Ascending aorta (tissue), 2 donors: Measurements from ENCODE around the gene INPPL1. TPM values are rescaled to one million over a fixed set of nuclear protein-coding genes. Genes with fewer than 3 reads are reported as not detected.
"Not testable (repeated sequence)": the region's sequence is repeated elsewhere in the genome, so short reads cannot be mapped to it uniquely, and the experiment has no call there.

Source experiments
- DNase-seq, 2 donors: peaks; one replicate each; pipeline ENCODE4 v3.0.0-alpha.2; 2019; ENCODE audit warnings: low spot score in 2 of 2
- H3K27ac ChIP-seq, 2 donors: fragments of 200-600 bp; sonication (generic); one replicate each; pipeline ENCODE4 v1.5.1; 2016 to 2017; ENCODE audit warnings: mild to moderate bottlenecking in 1 of 2
- H3K27me3 ChIP-seq: fragments of 200-600 bp; sonication (generic); one replicate; pipeline ENCODE4 v1.5.1; 2017
- H3K36me3 ChIP-seq, 2 donors: fragments of 200-600 bp; sonication (generic); one replicate each; pipeline ENCODE4 v1.5.1; 2016
- H3K4me1 ChIP-seq, 2 donors: fragments of 200-600 bp; sonication (generic); one replicate each; pipeline ENCODE4 v1.5.1; 2016 to 2017; ENCODE audit warnings: mild to moderate bottlenecking in 1 of 2
- H3K4me3 ChIP-seq, 2 donors: fragments of 200-600 bp; sonication (generic); one replicate each; pipeline ENCODE4 v1.5.1; 2016 to 2017; ENCODE audit warnings: mild to moderate bottlenecking in 1 of 2
- H3K9me3 ChIP-seq, 2 donors: fragments of 200-600 bp; sonication (generic); one replicate each; pipeline ENCODE4 v1.5.1; 2016
- intact Hi-C: fragments of 100-400 bp; cut with DNase I; formaldehyde crosslinking; loops from one replicate; pipeline ENCODE4 v1.15.1; 2023
- total RNA-seq: library from RNA; depleted of rRNA; stranded (reverse); fragments of >200 nt; gene quantifications from one replicate; pipeline ENCODE4 v1.1.0, GENCODE V29; 2016
- TF ChIP-seq, protein P1 (sequence below), 3 experiments: fragments of 200-600 bp in 2 of 3; fragments of 450-650 bp in 1 of 3; sonication (generic) in 2 of 3; IDR thresholded peaks; one replicate each; pipeline ENCODE4 v1.5.1; 2016 to 2019; ENCODE audit warnings: antibody characterized with exemption in 3 of 3, mild to moderate bottlenecking in 1 of 3, moderate library complexity in 1 of 3

The INPPL1 gene
- total RNA-seq, 1 donor from 2014 or later, result 76.0 TPM

DNA sequence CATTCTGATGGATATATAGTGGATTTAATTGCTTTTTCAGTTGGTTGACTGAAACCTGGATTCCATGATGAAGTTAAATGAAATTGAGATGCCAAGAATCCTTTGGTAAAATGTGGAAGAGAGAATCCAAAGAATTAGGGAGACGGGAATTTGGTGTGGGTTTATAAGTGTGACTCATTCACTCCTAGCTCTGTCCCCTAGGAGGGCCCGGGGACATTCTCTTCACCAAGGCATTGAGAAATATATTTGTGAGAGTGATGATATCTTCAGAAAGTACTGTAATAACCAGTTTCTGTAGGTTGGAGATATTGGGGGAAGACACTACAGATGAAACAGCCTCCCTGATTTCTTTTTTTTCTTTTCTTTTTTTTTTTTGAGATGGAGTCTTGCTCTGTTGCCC is 33.0 kb downstream of the INPPL1 start:
- H3K27ac ChIP-seq, result no peak overlapping the region
- intact Hi-C loops, result no loop called here
- no peak for DNase-seq
- H3K36me3 ChIP-seq, result no peaks in the 10 kb centered on the region
- H3K9me3 ChIP-seq, result no peaks in the 10 kb centered on the region
- H3K27me3 ChIP-seq, result no peaks in the 10 kb centered on the region
- H3K4me1 ChIP-seq, result no peaks in the 10 kb centered on the region
- H3K4me3 ChIP-seq, result no peak overlapping the region
- TF ChIP-seq, protein P1, sequence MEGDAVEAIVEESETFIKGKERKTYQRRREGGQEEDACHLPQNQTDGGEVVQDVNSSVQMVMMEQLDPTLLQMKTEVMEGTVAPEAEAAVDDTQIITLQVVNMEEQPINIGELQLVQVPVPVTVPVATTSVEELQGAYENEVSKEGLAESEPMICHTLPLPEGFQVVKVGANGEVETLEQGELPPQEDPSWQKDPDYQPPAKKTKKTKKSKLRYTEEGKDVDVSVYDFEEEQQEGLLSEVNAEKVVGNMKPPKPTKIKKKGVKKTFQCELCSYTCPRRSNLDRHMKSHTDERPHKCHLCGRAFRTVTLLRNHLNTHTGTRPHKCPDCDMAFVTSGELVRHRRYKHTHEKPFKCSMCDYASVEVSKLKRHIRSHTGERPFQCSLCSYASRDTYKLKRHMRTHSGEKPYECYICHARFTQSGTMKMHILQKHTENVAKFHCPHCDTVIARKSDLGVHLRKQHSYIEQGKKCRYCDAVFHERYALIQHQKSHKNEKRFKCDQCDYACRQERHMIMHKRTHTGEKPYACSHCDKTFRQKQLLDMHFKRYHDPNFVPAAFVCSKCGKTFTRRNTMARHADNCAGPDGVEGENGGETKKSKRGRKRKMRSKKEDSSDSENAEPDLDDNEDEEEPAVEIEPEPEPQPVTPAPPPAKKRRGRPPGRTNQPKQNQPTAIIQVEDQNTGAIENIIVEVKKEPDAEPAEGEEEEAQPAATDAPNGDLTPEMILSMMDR (IDR thresholded peaks at IDR 0.05), result no peak

- Histone ChIP-seq H3K36me3 (no peaks in the 10 kb centered on the region), H3K4me1 (no peaks in the 10 kb centered on the region), H3K4me3 (no peak overlapping the region), H3K27ac (no peak overlapping the region), H3K27me3 (no peaks in the 10 kb centered on the region), H3K9me3 (no peaks in the 10 kb centered on the region)
- DNase-seq, result no peak
- TF ChIP-seq, protein P1 (IDR thresholded peaks at IDR 0.05), result no peak
- intact Hi-C loops, result no loop called here
Measured at GRCh38 chr11:72259490-72259889, 34.9 kb downstream of the INPPL1 start.

DNA sequence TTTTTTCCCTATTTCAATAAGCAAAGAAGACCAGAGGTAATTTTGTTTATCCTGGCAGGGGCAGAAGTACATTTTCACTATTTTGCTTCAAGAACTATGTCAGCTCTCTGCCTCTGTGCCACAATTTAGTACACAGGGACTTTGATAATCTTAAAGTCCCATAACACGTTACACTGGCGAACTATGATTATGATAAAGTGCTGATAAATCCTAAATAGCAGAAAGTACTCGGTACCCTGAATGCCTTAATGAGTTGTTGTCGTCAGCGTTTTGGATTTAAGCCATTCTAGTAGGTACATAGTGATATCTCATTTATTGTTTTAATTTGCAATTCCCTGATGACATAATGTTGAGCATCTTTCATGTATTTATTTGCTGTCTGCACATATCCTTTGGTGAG is 36.0 kb downstream of the INPPL1 start:
- H3K4me1 ChIP-seq, result no peaks in the 10 kb centered on the region
- no peak for DNase-seq
- intact Hi-C loops, result loop anchor here (10.0 kb wide), 1 partner anchor 96 kb away; no protein-coding TSS in a partner anchor
- no peaks in the 10 kb centered on the region for H3K36me3 ChIP-seq
- H3K27ac ChIP-seq, result no peak overlapping the region
- H3K9me3 ChIP-seq, result no peaks in the 10 kb centered on the region
- no peak overlapping the region for H3K4me3 ChIP-seq
- H3K27me3 ChIP-seq, result no peaks in the 10 kb centered on the region
- TF ChIP-seq, protein P1 (IDR thresholded peaks at IDR 0.05), result no peak

DNA sequence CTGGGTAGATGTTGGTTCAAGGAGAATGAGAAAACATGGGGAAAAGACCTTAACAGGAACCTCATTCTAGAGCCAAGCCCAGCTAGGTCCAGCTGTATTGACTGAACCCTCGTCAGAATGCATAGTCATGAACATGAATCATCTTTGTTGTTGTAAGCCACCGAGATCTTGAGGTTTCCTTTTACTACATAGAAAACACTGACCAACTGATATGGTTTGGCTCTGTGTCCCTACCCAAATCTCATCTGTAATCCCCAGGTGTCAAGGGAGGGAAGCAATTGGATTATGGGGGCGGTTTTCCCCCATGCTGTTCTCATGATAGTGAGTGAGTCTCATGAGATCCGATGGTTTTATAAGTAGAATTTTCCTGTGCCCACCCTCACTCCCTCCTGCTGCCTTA is 38.8 kb downstream of the INPPL1 start:
- intact Hi-C loops, result loop anchor here (10.0 kb wide), 1 partner anchor 99 kb away; no protein-coding TSS in a partner anchor
- Histone ChIP-seq H3K4me3 (no peak overlapping the region), H3K9me3 (no peaks in the 10 kb centered on the region), H3K36me3 (no peaks in the 10 kb centered on the region), H3K4me1 (no peaks in the 10 kb centered on the region), H3K27me3 (no peaks in the 10 kb centered on the region), H3K27ac (no peak overlapping the region)
- no peak for DNase-seq
- TF ChIP-seq, protein P1 (IDR thresholded peaks at IDR 0.05), result no peak

- Histone ChIP-seq H3K27me3 (no peaks in the 10 kb centered on the region), H3K9me3 (no peaks in the 10 kb centered on the region), H3K4me1 (no peaks in the 10 kb centered on the region), H3K4me3 (no peak overlapping the region), H3K27ac (no peak overlapping the region), H3K36me3 (no peaks in the 10 kb centered on the region)
- DNase-seq, result no peak
- intact Hi-C loops, result loop anchor here (10.0 kb wide), 1 partner anchor 101 kb away; no protein-coding TSS in a partner anchor
- TF ChIP-seq, protein P1 (IDR thresholded peaks at IDR 0.05), result no peak
Measured at GRCh38 chr11:72265951-72266350, 41.4 kb downstream of the INPPL1 start.

- H3K4me1 ChIP-seq, H3K9me3 ChIP-seq, H3K4me3 ChIP-seq, H3K27ac ChIP-seq, H3K27me3 ChIP-seq, DNase-seq, H3K36me3 ChIP-seq: not testable (repeated sequence)
- intact Hi-C loops, result loop anchor here (10.0 kb wide), 1 partner anchor 102 kb away; no protein-coding TSS in a partner anchor
Measured at GRCh38 chr11:72266960-72267359, 42.4 kb downstream of the INPPL1 start.
